Glomerular endothelial cell (primary cell): ENCODE data around the gene SLC6A20. TPM values are rescaled to one million over a fixed set of nuclear protein-coding genes. Genes with fewer than 3 reads are reported as not detected.
A peak's percentile ranks its signal among the peaks of the same experiment; 100 is the strongest.
"Not testable (repeated sequence)": the region's sequence is repeated elsewhere in the genome, so short reads cannot be mapped to it uniquely, and the experiment has no call there.

Experiments
- DNase-seq: peaks from one replicate; pipeline ENCODE4 v3.0.0-alpha.2; 2011; ENCODE audit warnings: low read depth, low spot score; ENCODE audit errors: extremely low read depth
- total RNA-seq: library from RNA; depleted of rRNA; stranded (reverse); fragments of >200 nt; gene quantifications from 2 replicates; pipeline ENCODE4 v1.2.3, GENCODE V29; 2015

SLC6A20 gene
- total RNA-seq, 1 donor from 2014 or later = not detected

DNA sequence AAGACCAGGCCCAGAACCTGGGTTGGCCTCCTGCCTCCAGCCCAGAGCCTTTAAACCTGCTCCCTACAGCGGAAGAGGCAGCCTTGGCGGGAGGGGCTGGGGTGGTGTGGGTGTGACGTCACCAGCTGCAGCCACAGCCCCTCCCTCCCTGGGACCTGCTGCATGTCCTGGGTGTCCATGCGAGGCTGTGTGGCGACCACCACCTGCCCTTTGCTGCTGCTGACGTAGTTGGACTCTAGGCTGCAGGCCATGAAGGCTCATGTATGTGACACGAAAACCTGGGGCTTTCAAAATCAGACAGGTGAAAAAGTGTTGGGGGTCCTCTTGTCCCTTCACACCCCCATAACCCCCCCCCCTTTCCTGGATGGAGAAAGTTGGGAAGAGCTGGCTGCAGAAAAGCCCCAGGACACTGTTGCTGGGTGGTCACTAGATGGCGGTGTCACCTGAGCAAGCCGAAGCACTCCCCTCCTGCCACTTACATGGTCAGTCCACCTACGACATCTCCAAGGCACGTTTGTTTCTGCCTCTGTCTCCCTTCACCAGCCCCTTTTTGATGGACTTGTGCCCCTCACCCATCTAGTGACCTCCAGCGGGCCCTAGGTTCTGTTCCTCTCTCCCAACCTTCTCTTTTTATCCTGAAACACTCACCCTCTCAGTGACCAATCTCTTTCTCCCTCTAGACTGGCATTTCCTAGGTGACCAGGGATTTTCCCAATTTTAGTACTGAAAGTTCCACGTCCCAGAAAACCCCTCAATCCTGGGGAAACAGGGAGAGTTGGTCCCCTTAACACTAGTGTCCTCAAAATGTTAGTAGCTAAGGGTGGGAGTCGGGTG lies 35.2 kb downstream of the SLC6A20 start:
- DNase-seq = peak; percentile 18

GRCh38 chr3:45759851-45760250 lies 36.5 kb downstream of the SLC6A20 start:
- DNase-seq = no peak

GRCh38 chr3:45758871-45759270 lies 37.5 kb downstream of the SLC6A20 start:
- no peak for DNase-seq

DNA sequence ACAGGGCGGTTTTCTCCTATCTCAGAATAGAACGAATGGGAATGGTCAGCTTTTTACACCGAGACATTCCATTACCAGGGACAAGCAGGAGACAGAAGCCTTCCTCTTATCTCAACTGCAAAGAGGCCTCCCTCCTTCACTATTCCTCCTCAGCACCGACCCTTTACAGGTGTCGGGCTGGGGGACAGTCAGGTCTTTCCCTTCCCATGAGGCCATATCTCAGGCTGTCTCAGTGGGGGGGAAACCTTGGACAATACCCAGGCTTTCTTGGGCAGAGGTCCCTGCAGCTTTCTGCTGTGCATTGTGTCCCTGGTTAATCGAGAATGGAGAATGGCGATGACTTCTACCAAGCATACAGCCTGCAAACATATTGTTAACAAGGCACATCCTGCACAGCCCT lies 39.2 kb downstream of the SLC6A20 start:
- DNase-seq = not testable (repeated sequence)

DNA sequence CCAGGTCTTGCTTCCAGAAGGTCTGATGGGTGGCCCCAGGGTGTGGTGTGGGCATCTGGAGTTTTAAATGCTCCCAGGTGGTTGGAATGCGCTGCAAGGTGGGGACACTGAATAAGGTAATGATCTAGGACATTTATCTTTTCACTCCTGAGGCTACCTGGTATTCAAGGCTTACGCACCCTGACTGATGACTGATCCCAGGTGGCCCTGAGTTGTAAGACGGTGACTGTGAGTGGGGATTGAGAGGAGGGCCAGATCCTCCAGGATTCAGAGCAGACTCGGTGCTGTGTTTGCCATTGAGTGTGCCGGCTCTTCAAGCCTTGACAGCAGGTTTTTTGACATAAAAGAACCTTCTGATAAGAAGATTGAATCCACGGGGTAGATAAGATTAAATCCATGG lies 40.3 kb downstream of the SLC6A20 start:
- no peak for DNase-seq

DNA sequence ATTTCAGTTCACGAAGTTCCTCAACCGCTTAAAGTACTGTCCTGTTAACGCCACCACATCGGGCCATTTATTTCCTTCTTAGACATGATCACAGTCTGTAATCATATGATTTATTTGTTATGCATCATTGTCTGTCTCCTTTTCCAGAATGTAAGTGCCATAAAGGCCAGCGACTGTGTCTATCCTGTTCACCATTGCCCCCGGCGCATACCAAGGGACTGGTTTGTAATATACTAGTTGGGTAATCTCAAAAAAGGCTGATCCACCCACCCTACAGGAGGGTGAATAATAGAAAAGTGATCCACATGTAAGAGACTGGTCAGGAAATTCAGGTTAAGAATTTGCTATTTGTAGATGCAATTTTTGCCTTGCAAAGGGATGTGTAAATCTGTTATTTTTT lies 41.9 kb downstream of the SLC6A20 start:
- no peak for DNase-seq

DNA sequence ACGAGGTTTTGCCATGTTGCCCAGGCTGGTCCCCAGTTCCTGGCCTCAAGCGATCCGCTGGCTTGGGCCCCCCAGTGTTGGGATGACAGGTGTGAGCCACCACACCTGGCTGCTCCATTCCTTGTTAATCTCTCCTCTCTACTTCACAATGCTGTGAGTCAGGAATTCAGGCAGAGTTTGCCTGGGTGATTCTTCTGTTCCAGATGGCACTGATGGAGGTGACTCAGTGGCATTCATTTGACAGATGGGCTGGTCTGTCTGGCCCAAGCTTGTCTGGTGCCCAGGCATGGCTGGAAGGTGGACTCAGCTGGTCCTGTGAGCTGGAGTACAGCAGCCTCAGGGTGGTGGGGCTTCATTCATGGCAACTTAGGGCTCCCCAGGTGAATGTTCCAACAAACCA lies 43.2 kb downstream of the SLC6A20 start:
- DNase-seq = no peak

DNA sequence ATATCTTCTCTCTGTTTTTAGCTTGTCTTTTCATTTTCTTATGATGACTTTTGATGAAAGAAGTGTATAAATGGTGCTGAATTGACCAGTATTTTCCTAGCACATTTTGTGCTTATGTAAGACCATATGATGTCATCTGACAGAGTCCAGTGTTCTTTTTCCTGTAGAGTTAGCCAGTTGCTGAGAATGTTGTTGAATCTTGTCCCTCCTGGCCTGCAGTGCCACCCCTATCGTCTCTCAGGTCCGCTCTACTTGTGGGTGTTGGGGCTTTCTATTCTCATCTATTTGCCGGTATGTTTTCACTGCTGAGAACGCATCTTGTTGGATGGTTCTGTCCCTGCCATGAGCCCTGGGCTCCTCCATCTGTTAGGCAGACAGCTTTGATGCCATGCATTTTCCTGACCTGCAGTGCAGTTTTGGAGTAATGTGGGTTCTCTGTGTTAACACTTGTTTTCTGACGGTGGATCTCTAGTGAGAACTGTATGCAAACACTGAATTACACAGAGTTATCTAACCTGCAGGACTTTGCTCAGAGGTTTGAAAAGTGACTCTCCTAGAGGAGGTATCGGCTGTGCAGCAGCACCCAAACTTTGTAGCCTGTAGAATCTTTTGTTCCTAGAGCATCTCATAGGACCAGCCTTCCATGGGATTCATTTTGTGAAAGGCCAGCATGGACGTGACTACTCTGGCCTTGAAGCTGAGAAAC lies 44.6 kb downstream of the SLC6A20 start:
- DNase-seq = no peak

DNA sequence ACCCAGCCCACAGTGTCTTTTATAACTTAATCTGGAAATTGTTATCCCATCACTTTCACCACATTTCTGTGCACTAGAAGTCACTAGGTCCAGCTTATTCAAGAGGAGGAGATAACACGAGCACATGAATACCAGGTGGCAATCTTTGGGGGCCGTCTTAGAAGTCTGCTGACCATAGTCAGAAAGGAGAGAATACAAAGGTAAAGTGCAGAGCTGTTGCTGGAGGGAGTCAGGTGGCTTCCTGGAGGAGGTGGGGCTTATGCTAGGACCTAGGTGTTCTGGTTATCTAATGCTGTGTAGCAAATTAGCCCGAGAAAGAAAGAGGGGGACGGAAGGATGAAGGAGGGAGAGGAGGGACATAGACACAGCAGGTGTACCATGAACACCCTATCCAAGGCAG lies 46.5 kb downstream of the SLC6A20 start:
- DNase-seq = no peak

DNA sequence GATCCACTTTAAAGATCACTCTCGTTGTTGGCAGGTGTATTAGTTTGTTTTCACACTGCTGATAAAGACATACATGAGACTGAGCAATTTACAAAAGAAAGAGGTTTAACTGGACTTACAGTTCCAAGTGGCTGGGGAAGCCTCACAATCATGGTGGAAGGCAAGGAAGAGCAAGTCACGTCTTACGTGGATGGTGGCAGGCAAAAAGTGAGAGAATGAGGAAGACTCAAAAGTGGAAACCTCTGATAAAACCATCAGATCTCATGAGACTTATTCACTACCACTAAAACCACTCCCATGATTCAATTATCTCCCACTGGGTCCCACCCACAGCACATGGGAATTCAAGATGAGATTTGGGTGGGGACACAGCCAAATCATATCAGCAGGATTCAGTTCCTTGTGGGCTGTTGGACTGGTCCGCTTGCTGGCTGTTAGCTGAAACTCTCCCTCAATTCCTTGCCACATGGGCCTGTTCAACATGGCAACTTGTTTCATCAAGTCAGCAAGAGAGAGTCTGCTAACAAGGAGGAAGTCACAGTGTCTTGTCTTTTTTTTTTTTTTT lies 47.2 kb downstream of the SLC6A20 start:
- DNase-seq = not testable (repeated sequence)

DNA sequence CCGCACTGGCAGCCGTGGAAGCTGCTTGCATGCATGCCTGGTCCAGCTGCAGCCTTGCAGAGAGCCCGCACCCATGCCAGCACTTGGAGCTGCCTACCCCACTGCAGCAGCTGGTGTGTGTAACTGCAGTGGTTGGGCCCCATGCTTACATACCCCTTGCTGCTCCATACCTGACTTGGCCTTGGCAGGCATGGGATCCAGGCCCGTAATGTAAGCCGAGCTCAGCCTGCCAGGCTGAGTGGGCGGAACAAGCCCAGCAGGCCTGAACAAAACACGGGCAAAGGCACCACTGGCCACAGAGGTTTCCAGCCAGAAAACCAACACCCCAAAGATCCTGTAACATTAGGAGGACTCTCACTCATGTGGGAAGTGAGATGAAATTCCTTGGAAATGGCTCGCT lies 48.3 kb downstream of the SLC6A20 start:
- DNase-seq = no peak

- no peak for DNase-seq
Observed at GRCh38 chr3:45746777-45747622, 49.3 kb downstream of the SLC6A20 start.

- DNase-seq = no peak
Observed at GRCh38 chr3:45746165-45746776, 50.1 kb downstream of the SLC6A20 start.

- no peak for DNase-seq
Observed at GRCh38 chr3:45742461-45743089, 53.8 kb downstream of the SLC6A20 start.

GRCh38 chr3:45741742-45742460 lies 54.4 kb downstream of the SLC6A20 start:
- DNase-seq = no peak

GRCh38 chr3:45741247-45741646 lies 55.1 kb downstream of the SLC6A20 start:
- no peak for DNase-seq

DNA sequence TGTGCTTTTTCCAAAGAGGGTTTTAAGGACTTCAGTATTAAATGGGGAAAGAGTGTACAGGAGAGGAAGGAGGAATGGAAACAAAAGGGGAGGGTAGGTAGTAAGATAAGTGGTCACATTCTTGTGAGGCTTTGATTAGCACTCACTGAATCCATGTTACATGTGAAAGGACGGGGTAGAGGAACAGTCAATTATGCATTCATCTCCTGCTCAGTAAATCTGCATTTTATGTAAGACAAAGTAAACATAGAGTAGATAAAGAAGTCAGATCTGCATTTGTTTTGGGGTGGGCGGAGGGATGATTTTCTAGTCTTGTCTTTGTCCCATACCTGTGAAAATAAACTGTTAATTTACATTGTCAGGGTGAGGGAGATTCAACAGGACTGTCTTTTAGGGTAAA lies 56.3 kb downstream of the SLC6A20 start:
- DNase-seq = no peak

DNA sequence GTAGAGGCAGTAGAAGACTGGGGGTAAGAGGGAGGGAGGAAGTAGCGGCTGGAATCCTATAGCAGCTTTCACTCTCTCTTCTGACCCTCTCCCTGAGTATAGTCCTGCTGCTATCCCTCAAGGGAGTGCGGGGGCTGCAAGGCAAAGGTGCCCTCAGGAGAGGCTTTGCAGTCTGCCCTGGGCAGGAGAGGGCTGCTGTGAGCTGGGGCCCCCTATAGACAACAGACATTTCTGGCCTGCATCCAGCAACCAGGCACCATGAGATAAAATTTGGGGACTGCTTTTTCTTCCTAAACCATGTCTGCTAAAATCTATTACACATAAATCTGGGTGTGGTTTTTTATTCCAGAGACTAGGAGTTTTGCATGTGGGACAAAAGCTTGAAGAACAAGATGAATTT lies 59.1 kb downstream of the SLC6A20 start:
- DNase-seq = no peak

DNA sequence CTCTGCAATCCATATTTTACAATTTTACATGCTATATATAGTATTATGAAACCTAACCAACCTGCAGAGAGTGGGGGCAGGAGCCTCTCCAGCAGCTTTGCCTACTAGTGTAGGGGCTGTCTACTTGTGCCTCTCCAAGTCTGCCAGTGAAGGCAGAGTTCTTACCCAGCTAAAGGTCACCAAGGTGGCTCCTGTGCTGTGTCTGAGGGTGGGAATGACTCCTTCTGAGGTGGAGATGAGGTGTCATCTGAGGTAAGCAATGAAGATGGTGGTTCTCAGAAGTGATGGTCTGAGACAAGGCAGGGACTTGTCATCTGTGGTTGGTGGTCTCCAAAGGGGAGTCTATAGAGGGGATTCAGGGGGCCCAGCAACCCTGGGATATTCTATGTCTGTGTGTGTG lies 59.6 kb downstream of the SLC6A20 start:
- no peak for DNase-seq
